ENCODE data around the gene ZAR1L.

The ZAR1L gene

DNA sequence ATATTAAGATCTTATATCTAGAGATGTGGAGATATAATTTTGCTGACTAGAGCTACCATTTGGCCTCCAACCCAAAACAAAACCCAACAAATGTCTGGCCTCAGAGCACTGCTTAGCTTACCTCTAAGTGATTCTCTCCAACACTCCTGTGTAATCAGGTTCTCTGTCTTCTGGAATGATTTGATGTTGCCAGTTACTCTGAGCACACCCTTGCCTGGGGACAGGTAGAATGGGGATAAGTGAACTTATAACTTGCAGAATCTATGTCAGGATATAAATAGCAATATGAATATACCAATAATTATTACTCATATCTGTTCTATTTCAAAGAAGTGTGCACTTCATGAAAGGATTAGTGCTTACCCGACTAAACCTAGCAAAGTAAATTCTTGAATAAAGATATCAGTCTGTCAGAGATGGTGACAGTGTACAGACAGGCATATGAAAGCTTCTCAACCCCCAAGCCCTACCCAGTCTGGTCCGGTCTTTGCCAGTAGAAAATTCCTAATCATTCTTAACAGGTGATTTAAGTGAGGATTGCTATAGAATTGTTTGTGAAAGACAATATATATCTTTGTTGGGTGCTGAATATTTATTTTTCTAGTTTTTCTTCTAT lies 33.0 kb downstream of the ZAR1L start:
- no peak for FAIRE-seq
- no peak for DNase-seq (ENCODE audit: insufficient read length, low spot score)
- no peak for TF ChIP-seq POLR2A (IDR thresholded peaks at IDR 0.05; ENCODE audit: low read depth, low read length)

GRCh38 chr13:32281096-32281495 lies 34.1 kb downstream of the ZAR1L start:
- DNase-seq (ENCODE audit: insufficient read length, low spot score) (no peak), FAIRE-seq (no peak)
- no peak for TF ChIP-seq POLR2A (IDR thresholded peaks at IDR 0.05; ENCODE audit: low read depth, low read length)

DNA sequence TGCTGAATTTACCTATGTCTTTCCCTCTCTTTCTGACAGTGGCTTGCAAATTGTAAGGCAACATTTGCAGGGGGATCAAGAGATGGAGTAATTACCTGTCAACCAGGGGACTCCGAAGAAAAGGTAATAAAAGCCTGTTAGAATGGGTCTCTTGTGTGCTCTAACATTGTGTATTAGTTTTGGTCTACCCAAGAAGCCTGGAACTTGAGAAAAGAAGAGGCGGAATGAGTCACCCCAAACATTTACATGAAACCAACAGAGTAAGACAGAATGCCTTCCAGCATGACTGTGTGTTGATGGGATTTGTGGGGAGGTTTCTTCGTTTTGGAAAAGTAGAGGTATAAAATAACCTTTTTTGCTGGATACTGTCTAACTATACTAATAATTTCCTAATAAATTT lies 36.7 kb downstream of the ZAR1L start:
- TF ChIP-seq POLR2A (IDR thresholded peaks at IDR 0.05; ENCODE audit: low read depth, low read length) = no peak
- FAIRE-seq (no peak), DNase-seq (ENCODE audit: insufficient read length, low spot score) (no peak)

DNA sequence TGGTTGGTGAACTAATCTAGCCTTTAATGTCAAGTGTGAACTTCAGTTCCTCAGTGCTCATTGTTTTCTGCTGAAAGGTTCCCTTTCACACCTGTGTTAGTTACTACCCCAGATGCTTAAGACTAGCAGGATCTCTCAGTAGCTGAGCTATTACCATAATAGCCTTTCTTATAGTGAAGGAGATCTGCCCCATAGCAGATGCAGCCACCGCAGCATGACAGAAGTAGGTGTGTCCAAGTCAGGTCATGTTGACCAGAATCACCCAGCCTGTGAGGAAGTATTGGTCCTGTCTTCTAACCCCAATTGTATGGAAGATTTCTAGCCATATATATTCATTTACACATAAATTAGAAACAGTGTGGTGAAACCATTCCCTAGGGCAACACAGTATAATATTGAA lies 37.3 kb downstream of the ZAR1L start:
- no peak for DNase-seq (ENCODE audit: insufficient read length, low spot score)

GRCh38 chr13:32272021-32272683 lies 43.0 kb downstream of the ZAR1L start:
- DNase-seq (ENCODE audit: insufficient read length, low spot score) (no peak), FAIRE-seq (no peak)
- TF ChIP-seq POLR2A (IDR thresholded peaks at IDR 0.05; ENCODE audit: low read depth, low read length) = no peak

More for the DNA sequence above, 37.3 kb downstream of the ZAR1L start:
- no peak for FAIRE-seq
- TF ChIP-seq POLR2A (IDR thresholded peaks at IDR 0.05; ENCODE audit: low read depth, low read length) = no peak

DNA sequence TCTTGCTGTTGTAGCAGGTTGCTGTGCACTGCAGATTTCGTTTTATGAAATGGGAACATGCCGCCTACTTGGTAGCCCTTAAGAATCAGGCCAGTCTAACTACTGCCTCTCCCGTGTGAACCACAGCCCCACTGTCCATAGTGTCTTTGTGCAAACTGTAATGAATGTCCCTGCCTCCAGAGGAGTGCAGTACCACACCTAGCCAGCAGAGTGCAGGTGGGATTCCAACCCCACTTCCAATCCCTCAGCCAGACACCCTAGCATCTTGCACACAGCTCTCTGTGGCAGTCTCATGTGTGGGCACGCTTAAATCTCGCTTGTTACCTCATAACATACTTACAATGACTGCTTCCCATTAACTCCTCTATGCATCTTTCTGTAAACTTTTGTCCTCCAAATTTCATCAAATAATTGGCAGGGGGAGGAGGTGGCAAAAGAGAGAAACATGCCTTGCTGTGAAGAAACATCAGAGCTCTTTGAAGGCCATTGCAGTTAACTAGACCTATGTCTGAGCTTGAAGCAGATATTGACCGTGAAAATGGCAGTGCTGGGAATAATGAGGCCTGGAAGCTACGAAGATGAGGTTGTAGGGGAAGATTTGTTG lies 47.2 kb downstream of the ZAR1L start:
- FAIRE-seq (no peak), DNase-seq (ENCODE audit: insufficient read length, low spot score) (no peak)
- no peak for TF ChIP-seq POLR2A (IDR thresholded peaks at IDR 0.05; ENCODE audit: low read depth, low read length)

DNA sequence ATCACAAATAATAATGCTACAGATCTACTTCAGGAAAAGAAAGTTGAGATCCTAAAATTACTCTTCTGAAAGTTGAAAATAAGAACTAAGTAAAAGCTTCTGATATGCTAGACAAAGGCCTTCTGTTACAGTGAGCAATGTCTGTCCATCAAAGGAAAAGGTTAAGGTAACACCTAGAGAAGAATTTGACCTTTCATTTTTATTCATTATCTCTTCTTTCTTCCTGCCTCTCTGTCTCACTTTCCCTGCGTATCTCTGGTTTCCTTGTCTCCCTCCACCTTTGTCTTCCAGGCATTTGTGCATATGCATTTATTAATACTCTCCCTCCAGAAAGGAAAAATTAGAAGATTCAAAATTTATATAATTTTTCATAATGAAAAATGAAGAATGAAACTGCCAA lies 49.0 kb downstream of the ZAR1L start:
- FAIRE-seq = no peak
- no peak for TF ChIP-seq POLR2A (IDR thresholded peaks at IDR 0.05; ENCODE audit: low read depth, low read length)
- no peak for DNase-seq (ENCODE audit: insufficient read length, low spot score)

GRCh38 chr13:32265726-32266125 lies 49.4 kb downstream of the ZAR1L start:
- FAIRE-seq = no peak

DNA sequence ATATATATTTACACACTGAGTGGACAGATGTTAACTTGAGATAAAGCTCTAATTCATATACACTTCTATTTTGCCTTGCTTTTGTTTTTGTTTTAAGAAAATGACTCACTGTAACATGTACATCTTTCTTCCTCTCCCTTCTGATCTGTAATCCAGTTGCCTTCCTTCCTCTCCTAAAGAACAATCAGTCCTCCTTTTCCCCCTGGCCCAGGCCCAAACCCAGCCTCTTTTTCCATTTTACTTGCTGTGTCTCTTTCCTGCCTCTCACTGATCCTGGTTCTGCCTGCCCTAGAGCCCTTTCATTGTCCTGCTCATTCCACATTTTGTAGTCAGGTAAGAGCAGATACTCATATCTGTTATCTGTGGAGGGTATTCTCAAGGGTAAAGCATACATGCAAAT lies 50.8 kb downstream of the ZAR1L start:
- no peak for DNase-seq (ENCODE audit: insufficient read length, low spot score)
- no peak for FAIRE-seq
- no peak for TF ChIP-seq POLR2A (IDR thresholded peaks at IDR 0.05; ENCODE audit: low read depth, low read length)

More at GRCh38 chr13:32265726-32266125, 49.4 kb downstream of the ZAR1L start:
- TF ChIP-seq POLR2A (IDR thresholded peaks at IDR 0.05; ENCODE audit: low read depth, low read length) = no peak
- no peak for DNase-seq (ENCODE audit: insufficient read length, low spot score)

GRCh38 chr13:32262619-32263018 lies 52.5 kb downstream of the ZAR1L start:
- DNase-seq (ENCODE audit: insufficient read length, low spot score) = no peak
- no peak for TF ChIP-seq POLR2A (IDR thresholded peaks at IDR 0.05; ENCODE audit: low read depth, low read length)
- FAIRE-seq = no peak

- no peak for DNase-seq (ENCODE audit: insufficient read length, low spot score)
- no peak for TF ChIP-seq POLR2A (IDR thresholded peaks at IDR 0.05; ENCODE audit: low read depth, low read length)
- no peak for FAIRE-seq
Observed at GRCh38 chr13:32262165-32262564, 53.0 kb downstream of the ZAR1L start.

GRCh38 chr13:32261567-32261966 lies 53.6 kb downstream of the ZAR1L start:
- no peak for TF ChIP-seq POLR2A (IDR thresholded peaks at IDR 0.05; ENCODE audit: low read depth, low read length)
- no peak for FAIRE-seq
- peak; percentile 9 for DNase-seq (ENCODE audit: insufficient read length, low spot score)

- DNase-seq (ENCODE audit: insufficient read length, low spot score) (no peak), FAIRE-seq (no peak)
Observed at GRCh38 chr13:32259116-32259515, 56.0 kb downstream of the ZAR1L start.

DNA sequence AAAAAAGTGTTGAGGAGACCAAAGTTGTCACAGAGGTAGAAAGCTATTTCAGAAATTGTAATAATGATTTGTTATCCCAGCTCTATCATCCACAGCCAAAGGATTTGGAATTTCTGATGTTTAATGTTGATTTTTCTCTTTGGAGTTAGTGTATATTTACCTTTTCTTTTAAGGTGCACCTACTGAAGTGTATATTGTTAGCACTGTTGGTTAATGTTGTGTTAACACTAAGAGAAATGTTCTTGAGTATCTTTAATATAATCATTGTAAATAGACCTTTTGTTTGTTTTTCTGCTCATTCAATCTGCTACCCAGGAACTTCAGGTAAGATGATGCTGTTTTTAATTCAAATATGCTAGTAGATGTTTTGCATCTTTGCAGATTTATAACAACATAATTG lies 57.5 kb downstream of the ZAR1L start:
- FAIRE-seq (no peak), DNase-seq (ENCODE audit: insufficient read length, low spot score) (no peak)
- no peak for TF ChIP-seq POLR2A (IDR thresholded peaks at IDR 0.05; ENCODE audit: low read depth, low read length)

More at GRCh38 chr13:32259116-32259515, 56.0 kb downstream of the ZAR1L start:
- no peak for TF ChIP-seq POLR2A (IDR thresholded peaks at IDR 0.05; ENCODE audit: low read depth, low read length)

GRCh38 chr13:32256243-32256642 lies 58.9 kb downstream of the ZAR1L start:
- no peak for FAIRE-seq
- no peak for DNase-seq (ENCODE audit: insufficient read length, low spot score)
- no peak for TF ChIP-seq POLR2A (IDR thresholded peaks at IDR 0.05; ENCODE audit: low read depth, low read length)

Data from H54 (cell line).